Stimulated activated naive B cell treated with anti-CD40 and anti-IgM and Interleukin-4, amounts not matched to agents 10 μg/mL and 1 μg/mL and 100 μg/mL, for 72 hours (primary cell): ENCODE data around the gene TXNRD2.

Experiments
- ATAC-seq, 2 donors: fragments of 150-1000 bp; cut with Tn5 transposase; replicated peaks; 2 replicates each; pipeline ENCODE4 v1.10.0; 2021; ENCODE audit warnings: moderate library complexity in 1 of 2
- DNase-seq: peaks from one replicate; pipeline ENCODE4 v3.0.0; 2021
- H3K27ac Mint-ChIP-seq: one replicate; pipeline ENCODE4 v1.8.0; 2022; ENCODE audit warnings: mild to moderate bottlenecking, mixed read lengths
- H3K27me3 Mint-ChIP-seq, 2 donors: one replicate each; pipeline ENCODE4 v1.8.0; 2022; ENCODE audit warnings: mixed read lengths in 2 of 2
- H3K36me3 Mint-ChIP-seq, 2 donors: one replicate each; pipeline ENCODE4 v1.8.0; 2022; ENCODE audit warnings: mixed read lengths in 2 of 2, mild to moderate bottlenecking in 1 of 2
- H3K4me1 Mint-ChIP-seq, 2 donors: one replicate each; pipeline ENCODE4 v1.8.0; 2022; ENCODE audit warnings: mixed read lengths in 2 of 2, mild to moderate bottlenecking in 1 of 2
- H3K4me3 Mint-ChIP-seq, 2 donors: one replicate each; pipeline ENCODE4 v1.8.0; 2022; ENCODE audit warnings: mild to moderate bottlenecking in 2 of 2, mixed read lengths in 2 of 2, moderate library complexity in 1 of 2
- H3K9me3 Mint-ChIP-seq, 2 donors: one replicate each; pipeline ENCODE4 v1.8.0; 2022; ENCODE audit warnings: mixed read lengths in 2 of 2, mild to moderate bottlenecking in 1 of 2

TXNRD2 gene

DNA sequence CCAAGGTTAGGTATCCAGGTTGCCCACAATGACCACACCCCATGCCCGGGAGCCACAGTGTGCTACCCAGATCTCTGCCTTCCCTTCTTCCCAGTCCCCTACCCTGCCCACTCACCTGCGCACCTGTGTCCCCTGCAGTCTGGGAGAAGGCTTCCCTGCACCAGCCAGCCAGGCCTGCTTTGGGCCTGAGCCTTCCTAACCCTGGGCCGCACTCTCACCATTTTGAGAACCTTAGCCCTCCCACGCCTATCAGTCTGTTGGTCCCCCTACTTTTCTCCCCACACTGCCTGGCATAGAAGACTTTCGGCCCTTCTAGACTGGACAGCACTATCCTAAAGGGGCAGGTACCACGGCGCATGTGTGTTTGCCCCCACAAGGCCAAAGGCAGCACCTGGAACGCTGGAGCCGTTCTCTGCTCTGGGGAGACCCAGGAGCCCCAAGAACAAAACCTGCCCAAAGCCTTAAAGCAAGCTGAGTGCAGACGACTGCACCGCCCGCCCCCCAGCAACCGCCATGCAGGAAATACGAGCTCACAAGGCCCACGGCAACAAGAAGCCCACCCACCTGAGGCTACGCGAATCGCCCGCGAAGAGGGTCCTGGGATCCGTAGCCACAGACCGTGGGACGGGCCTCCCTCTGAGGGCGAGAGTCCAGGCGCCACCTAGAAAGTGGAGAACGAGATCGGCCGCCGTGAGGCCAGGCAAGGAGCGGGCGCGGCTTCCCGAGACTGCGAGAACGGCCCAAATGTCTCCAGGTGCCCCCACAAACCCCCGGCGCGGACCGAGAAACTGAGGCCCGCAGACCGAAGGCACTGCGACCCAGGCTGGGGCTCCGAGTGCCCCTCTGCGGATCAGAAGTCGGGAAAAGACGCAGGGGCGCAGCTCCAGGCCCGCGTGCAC lies 87.5 kb downstream of the TXNRD2 start:
- Mint-ChIP-seq H3K9me3 (no peaks in the 10 kb centered on the region), H3K27me3 (no peaks in the 10 kb centered on the region), H3K27ac (peak overlapping the region; percentile 98), H3K4me3 (peak overlapping the region; percentile 93 to 98), H3K4me1 (peaks cover 40 to 53% of the 10 kb centered on the region in 2 donors), H3K36me3 (peaks cover 18 to 32% of the 10 kb centered on the region in 2 donors)
- ATAC-seq = peak; percentile 0
- no peak for DNase-seq

DNA sequence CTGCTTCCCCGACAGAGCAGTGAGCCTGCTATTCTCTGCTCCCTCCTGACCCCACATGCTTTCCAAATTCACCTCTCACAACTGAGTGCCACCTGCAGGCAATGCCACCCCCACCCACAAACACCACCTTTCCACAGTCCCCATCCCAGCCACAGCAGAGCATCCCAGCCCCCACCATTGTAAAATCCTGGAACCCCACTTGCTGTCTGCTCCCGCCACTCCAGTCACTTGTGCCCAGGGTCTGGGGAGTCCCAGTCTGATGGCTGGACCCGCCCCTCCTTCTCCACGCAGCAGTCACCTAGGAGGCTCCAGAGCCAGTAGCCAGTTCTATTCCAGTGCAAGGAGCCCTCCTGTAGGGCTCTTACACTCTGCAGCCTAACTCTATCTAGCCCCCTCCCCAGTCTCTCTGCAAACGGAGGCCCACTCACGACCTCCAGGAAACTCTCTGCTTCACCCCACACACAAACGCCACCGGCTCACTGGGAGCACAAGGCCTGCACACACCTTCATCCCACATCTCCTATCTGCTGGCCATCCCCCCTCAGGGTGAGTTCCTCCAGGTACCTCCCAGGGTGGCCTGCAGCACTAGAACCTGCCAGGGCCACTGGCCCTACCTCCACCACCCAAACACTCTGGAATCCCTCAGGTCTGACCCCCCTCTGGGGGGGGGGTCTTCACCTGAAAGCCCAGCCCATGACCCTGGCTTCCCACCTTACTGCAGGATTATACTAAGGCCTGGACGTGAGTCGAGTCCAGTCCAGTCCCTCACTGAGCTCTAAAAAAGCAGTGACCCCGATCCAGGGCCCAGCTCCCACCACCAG lies 88.3 kb downstream of the TXNRD2 start:
- H3K4me3 Mint-ChIP-seq = peak overlapping the region; percentile 93 to 98
- H3K4me1 Mint-ChIP-seq = peaks cover 40 to 51% of the 10 kb centered on the region in 2 donors
- ATAC-seq (no peak), DNase-seq (no peak)
- no peaks in the 10 kb centered on the region for H3K9me3 Mint-ChIP-seq
- H3K27ac Mint-ChIP-seq = peak overlapping the region; percentile 98
- no peaks in the 10 kb centered on the region for H3K27me3 Mint-ChIP-seq
- H3K36me3 Mint-ChIP-seq = peaks cover 24 to 37% of the 10 kb centered on the region in 2 donors

DNA sequence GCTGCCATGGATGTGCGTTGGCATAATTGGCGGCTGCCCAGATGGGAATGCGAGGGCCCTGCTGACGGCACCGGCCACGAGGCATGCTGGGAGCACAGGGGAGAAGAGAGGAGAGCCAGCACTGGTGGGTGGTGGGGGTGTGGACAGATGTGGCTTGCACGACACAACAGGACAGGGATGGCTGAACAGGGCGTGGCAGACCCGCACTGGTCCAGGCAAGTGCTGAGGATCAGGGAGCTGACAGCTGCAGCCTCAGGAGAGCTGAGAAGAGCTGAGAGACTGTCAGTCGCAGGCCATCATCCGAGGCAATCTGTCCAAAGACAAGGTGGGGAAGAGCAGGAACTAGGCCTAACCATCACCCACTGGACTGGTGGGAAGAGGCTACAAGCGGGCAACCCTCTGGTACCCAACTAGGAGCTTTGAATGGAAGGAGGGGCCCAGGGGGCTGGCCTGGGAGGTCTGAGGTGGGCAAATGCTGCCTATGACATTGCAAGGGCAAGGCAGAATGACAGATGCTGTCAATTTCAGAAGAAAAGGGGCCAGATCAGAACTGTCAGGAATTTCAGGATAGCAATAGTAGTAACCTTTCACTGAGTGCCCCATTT lies 89.3 kb downstream of the TXNRD2 start:
- Mint-ChIP-seq H3K4me3 (peak overlapping the region in 1 of 2 donors; percentile 32), H3K27me3 (no peaks in the 10 kb centered on the region), H3K9me3 (no peaks in the 10 kb centered on the region), H3K27ac (no peak overlapping the region), H3K36me3 (peaks cover 30 to 45% of the 10 kb centered on the region in 2 donors), H3K4me1 (peaks cover 37 to 43% of the 10 kb centered on the region in 2 donors)
- DNase-seq (no peak), ATAC-seq (no peak)

DNA sequence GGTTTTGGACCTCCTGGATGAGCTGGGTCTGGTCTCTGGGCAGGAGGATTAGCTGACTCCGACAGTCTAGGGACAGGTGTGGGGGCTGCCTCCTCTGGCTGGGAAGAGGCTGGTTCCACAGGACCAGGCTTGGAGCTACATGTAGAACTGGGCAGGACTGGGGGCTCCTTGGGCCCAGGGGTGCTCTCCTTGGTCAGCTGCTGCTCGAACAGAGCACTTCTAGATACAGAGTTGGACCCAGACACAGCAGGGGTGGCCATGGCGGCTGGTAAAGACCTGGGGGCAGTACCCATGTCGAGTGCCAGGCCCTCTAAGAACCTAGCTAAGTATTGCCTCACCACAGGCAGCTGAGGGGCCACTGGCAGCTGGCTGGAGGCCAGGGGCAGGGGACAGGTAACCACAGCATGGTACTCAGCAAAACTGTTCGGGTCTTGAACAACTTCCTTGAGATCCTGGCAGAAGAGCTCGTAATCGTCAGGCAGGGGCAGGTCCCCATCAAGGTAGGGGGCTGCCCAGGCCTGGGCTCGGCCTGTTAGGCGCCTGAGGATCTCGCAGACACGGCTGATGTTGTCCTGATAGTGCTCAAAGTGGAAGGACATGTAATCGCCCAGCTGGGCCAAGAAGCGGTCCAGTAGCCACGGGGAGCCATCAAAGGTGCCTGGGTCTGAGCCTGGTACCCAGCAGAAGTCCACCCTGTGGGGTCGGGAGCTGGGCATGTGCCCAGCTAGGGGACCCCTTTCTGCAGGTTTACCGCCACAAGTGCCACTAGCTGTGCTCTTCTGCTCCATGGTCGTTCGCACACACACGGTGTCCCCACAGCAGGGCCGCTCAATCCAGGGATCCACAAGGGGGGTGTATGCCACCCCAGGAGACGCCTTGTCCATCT lies 90.1 kb downstream of the TXNRD2 start:
- ATAC-seq (no peak), DNase-seq (no peak)
- H3K9me3 Mint-ChIP-seq = no peaks in the 10 kb centered on the region
- H3K4me1 Mint-ChIP-seq = peaks cover 34 to 36% of the 10 kb centered on the region in 2 donors
- H3K27me3 Mint-ChIP-seq = no peaks in the 10 kb centered on the region
- peaks cover 30 to 52% of the 10 kb centered on the region in 2 donors for H3K36me3 Mint-ChIP-seq
- H3K4me3 Mint-ChIP-seq = peak overlapping the region in 1 of 2 donors; percentile 32
- H3K27ac Mint-ChIP-seq = peak overlapping the region; percentile 22

DNA sequence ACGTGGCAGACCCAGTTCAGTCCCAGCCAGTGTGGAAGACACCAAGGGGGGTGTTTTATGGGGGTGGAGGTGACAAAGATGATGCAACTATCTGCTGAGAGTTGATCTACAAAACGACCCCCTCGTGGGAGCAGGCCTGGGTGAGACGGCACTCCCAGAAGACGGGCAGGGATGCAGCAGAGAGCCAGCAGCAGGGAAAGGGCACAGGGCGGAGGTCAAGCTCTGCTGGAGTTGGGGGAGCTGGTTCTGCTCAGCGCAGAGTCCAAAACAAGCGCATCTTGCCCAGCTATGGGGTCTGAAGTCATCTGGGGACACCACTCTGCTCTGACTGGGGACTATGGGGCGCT lies 90.9 kb downstream of the TXNRD2 start:
- H3K4me1 Mint-ChIP-seq = peaks cover 32% of the 10 kb centered on the region in 2 donors

DNA sequence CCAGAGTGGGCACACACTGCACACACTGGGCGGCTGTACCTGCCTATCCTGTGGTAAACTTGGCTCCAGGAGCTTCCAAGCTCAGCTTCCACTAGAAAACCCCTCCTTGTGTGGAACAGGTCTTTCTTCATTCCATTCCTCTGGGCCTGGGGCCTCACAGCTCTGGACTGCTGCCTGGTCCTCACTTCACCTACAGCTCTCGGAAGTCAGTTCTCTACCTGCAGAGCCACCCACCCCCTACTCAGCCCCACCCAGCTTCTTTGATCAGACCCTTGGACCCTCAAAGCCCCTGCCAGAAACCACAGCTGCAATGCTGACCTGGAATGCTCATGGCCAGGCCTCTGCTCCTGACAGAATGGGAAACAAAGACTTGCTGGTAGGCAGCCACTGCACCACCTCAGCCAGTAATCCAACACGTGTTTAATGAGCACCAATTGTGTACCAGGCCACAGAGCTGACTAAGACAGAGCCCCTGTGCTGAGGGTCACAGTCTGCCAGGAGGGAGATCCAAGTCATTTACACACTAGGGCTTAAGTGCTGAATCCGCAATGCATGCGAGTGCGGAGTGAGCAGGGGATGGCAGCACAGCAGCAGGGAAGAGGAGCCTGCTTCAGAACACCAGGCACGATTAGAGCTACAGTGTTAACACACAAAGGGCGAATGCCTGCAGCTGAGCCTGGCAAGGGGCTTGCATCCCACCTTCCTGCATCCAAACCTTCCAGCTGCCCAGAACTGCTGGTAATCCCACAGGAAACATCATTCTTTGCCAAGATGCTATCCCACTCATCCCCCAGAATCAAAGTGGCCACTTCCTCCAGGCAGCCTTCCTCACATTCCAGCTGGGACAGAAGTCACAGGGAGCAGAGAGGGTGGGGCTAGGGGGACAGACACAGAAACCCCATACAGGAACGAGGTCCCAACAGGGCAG lies 91.5 kb downstream of the TXNRD2 start:
- Mint-ChIP-seq H3K9me3 (no peaks in the 10 kb centered on the region), H3K27ac (no peak overlapping the region), H3K4me1 (peaks cover 36 to 37% of the 10 kb centered on the region in 2 donors), H3K36me3 (peaks cover 32 to 56% of the 10 kb centered on the region in 2 donors), H3K27me3 (no peaks in the 10 kb centered on the region), H3K4me3 (no peak overlapping the region)
- DNase-seq (no peak), ATAC-seq (no peak)

More for the DNA sequence above, 90.9 kb downstream of the TXNRD2 start:
- Mint-ChIP-seq H3K9me3 (no peaks in the 10 kb centered on the region), H3K4me3 (no peak overlapping the region), H3K27me3 (no peaks in the 10 kb centered on the region), H3K36me3 (peaks cover 31 to 53% of the 10 kb centered on the region in 2 donors), H3K27ac (no peak overlapping the region)
- ATAC-seq (no peak), DNase-seq (no peak)

DNA sequence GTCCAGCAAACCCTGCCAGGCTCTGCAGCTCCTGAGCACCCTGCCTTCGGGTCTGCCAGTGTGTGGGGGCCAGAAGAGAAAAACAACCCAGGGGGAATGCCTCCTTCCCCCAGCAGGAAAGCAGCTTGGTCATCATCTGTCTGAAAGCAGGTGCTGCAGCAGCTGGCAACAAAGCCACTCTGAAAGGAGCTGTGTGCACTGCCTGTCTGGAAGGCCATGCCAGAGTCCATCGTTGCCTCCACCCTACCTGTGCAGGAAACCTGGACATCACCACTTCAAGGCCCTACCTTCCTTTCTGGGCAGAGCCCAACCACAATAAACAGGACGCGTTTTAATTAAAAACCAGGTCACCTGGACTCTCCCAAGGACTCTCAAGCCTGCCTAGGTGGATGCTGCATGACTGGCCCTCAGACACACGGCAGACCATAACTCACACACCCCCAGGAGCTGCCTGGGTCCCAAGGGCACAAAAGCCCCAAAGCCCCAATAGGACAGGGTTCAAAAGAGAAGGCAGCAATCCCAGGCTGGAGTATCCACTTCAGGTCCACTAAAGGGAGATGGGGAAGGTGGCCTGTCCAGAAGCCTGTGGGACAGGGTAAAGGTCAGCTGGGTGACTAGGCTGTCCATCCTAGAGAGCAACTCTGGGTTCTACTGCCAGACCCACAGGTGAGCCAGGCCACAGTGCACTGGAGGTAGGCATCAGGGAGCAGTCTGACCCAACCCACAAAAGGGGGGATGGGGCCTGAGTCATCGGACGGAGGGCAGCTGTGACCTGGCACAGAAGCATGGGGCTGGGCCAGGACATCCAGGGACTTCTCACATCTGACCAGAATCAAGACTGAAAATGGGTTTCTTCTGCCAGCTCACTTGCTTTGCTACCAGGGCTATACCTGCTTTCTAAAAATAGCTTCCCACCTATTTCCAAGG lies 93.1 kb downstream of the TXNRD2 start:
- no peak overlapping the region for H3K27ac Mint-ChIP-seq
- ATAC-seq = no peak

DNA sequence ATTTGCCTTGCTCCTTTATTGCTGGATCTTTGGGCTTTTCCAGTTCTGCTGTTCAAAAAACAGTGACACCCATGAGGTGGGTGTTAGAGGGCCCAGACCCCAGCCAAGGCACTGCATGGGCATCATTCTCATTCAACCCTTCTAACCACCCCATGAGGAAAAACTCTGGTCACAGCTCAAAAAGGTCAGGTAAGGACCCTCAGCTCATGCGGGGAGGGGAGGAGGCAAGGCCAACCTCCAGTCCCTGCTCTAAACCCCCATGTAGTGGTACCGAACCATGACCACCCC lies 94.3 kb downstream of the TXNRD2 start:
- H3K4me3 Mint-ChIP-seq = no peak overlapping the region
- no peaks in the 10 kb centered on the region for H3K9me3 Mint-ChIP-seq
- no peak overlapping the region for H3K27ac Mint-ChIP-seq
- no peak for ATAC-seq
- no peak for DNase-seq
- peaks cover 30 to 51% of the 10 kb centered on the region in 2 donors for H3K36me3 Mint-ChIP-seq
- no peaks in the 10 kb centered on the region for H3K27me3 Mint-ChIP-seq
- H3K4me1 Mint-ChIP-seq = peaks cover 29 to 33% of the 10 kb centered on the region in 2 donors

More for the DNA sequence above, 93.1 kb downstream of the TXNRD2 start:
- Mint-ChIP-seq H3K4me3 (no peak overlapping the region), H3K9me3 (no peaks in the 10 kb centered on the region), H3K36me3 (peaks cover 34 to 59% of the 10 kb centered on the region in 2 donors), H3K4me1 (peaks cover 42 to 44% of the 10 kb centered on the region in 2 donors), H3K27me3 (no peaks in the 10 kb centered on the region)
- DNase-seq = no peak

DNA sequence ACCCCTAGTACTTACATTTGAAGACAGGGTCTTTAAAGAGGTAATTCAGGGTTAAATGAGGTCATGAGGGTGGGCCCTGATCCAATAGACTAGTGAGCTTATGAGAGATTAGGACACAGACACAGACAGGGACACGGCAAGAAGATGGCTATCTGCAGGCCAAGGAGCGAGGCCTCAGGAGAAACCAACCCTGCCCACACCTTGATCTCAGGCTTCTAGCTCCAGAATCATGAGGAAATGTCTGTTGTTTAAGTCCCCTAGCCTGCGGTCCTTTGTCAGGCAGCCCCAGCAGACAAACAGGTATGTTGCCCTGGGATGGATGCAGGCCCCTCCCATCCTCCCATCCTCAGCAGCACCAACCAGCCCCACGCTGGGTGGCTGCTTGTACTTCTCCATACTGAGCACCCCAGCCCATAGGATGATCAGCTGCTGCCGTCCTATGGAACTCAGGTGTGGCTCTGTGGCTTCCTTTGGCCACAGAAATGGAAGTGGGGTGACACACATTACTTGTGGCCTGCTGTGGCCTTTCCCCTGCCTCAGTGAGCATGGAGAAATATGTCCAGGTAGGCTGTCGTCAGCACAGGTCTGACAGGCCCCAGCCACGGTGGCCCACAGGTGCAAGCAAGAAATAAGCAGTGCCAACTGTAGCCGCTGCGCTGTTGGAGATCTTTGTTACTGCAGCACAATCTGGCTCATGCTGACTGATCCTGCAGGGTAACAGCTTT lies 94.8 kb downstream of the TXNRD2 start:
- H3K4me1 Mint-ChIP-seq = peaks cover 30 to 33% of the 10 kb centered on the region in 2 donors
- H3K4me3 Mint-ChIP-seq = no peak overlapping the region
- H3K27ac Mint-ChIP-seq = no peak overlapping the region
- no peaks in the 10 kb centered on the region for H3K9me3 Mint-ChIP-seq
- no peaks in the 10 kb centered on the region for H3K27me3 Mint-ChIP-seq
- no peak for DNase-seq
- peaks cover 27 to 47% of the 10 kb centered on the region in 2 donors for H3K36me3 Mint-ChIP-seq
- no peak for ATAC-seq

DNA sequence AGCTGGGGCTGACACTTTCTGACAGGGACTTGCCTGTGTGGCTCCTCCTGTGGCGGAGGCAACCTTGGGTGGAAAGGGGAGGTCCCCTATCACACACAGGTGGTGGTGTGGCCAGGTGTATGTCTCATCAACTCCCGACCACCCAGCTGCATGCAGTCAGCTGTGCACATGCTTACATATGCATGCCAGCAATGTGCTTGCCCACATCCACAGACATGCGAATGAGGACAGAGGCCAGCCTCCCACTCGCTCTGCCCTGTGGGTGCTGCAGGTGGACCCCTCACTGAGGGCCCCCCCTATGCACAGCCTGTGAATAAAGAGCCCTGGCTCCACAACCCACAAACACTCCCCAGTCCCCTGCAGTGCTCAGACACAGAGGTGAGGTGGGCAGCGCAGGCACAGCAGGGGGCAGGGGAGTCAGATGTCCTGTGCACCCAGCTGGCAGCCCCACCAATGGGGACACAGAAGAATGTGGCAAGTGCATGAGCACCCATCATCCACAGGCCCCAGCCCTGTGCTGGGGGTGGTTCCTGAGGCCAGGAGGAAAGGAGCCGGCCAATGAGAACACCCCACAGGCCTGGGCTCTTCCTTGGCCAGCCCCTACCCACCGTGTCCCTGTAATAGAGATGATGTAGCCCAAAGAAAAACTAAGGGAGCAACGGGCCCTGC lies 96.4 kb downstream of the TXNRD2 start:
- Mint-ChIP-seq H3K4me3 (peak overlapping the region in 1 of 2 donors; percentile 60), H3K27me3 (no peaks in the 10 kb centered on the region), H3K27ac (peak overlapping the region; percentile 56), H3K9me3 (no peaks in the 10 kb centered on the region), H3K4me1 (peaks cover 28 to 37% of the 10 kb centered on the region in 2 donors), H3K36me3 (peaks cover 22 to 46% of the 10 kb centered on the region in 2 donors)
- DNase-seq (no peak), ATAC-seq (peak; percentile 74 to 85)

DNA sequence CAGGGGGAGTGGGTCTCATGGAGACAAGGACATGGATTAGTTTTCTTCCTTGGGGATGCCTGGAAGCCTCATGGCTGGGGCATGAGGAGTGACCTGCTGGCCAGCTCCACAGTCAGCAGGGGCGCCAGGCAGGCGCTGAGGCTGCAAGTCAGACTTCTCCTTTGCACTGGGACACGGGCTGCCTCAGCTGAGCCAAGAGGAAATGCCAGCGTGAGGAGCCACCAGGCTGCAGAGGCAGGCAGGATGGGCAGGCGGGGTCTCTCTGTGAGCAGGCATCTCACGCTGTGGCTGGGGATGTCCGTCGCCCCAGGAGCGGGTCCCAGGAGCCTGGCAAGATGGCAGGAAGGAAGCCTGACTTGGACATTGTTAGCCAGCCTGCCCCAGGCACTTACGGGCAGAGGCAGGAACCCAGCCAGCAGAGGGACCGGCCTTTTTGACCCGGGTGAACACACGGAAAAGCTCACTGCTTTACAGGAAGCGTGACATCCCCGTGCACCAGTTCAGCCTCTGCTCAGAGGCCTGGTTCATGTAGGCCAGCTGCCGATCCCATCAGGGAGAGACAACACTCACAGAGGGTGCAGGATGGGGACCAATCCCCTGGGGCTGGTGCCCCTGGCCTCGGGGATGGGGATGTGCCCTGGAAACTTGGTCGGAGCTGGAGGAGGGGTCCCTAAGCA lies 97.1 kb downstream of the TXNRD2 start:
- Mint-ChIP-seq H3K27me3 (no peaks in the 10 kb centered on the region), H3K27ac (peak overlapping the region; percentile 75), H3K9me3 (no peaks in the 10 kb centered on the region), H3K4me1 (peaks cover 27 to 37% of the 10 kb centered on the region in 2 donors), H3K36me3 (peaks cover 23 to 43% of the 10 kb centered on the region in 2 donors), H3K4me3 (peak overlapping the region; percentile 36 to 60)
- DNase-seq (no peak), ATAC-seq (peak; percentile 61 to 62)
